WTC11 (cell line): ENCODE results near the gene COL25A1. TPM values are rescaled to one million over a fixed set of nuclear protein-coding genes. Genes with fewer than 3 reads are reported as not detected.

Experiments used
- ATAC-seq: fragments of 200-7000 bp; cut with Tn5 transposase; 2 replicates; pipeline ENCODE4 v1.10.0; 2021; ENCODE audit warnings: mild to moderate bottlenecking, moderate library complexity
- CTCF ChIA-PET: fragments of 300-600 bp; sonication (Branson Sonifier 250); formaldehyde crosslinking; loops from one replicate; lab custom pipeline; 2021; ENCODE audit warnings: antibody characterized with exemption; lab: Charles Lee
- POLR2A ChIA-PET: fragments of 350-600 bp; sonication (Branson Sonifier 250); formaldehyde crosslinking; loops from one replicate; lab custom pipeline; 2021; ENCODE audit warnings: antibody characterized with exemption; lab: Charles Lee
- DNase-seq: peaks from one replicate; pipeline ENCODE4 v3.0.0; 2021; ENCODE audit warnings: low spot score
- H3K27ac Mint-ChIP-seq: 2 replicates; pipeline ENCODE4 v1.8.0; 2021; ENCODE audit warnings: mixed read lengths
- H3K27me3 Mint-ChIP-seq: 2 replicates; pipeline ENCODE4 v1.8.0; 2021; ENCODE audit warnings: low read depth, mild to moderate bottlenecking, moderate library complexity, mixed read lengths
- H3K36me3 Mint-ChIP-seq: 2 replicates; pipeline ENCODE4 v1.8.0; 2021; ENCODE audit warnings: mixed read lengths
- H3K4me1 Mint-ChIP-seq: 2 replicates; pipeline ENCODE4 v1.8.0; 2022; ENCODE audit warnings: mixed read lengths
- H3K4me3 Mint-ChIP-seq: 2 replicates; pipeline ENCODE4 v1.8.0; 2021; ENCODE audit warnings: mild to moderate bottlenecking, moderate library complexity, mixed read lengths
- H3K9me3 Mint-ChIP-seq: 2 replicates; pipeline ENCODE4 v1.8.0; 2021; ENCODE audit warnings: mixed read lengths
- ARID4B ChIP-seq: sonication (generic); formaldehyde crosslinking; IDR thresholded peaks from 2 replicates; pipeline ENCODE4 v1.8.0; 2023; ENCODE audit warnings: missing genetic modification reagents, mild to moderate bottlenecking, borderline replicate concordance
- ATF2 ChIP-seq: sonication (generic); formaldehyde crosslinking; IDR thresholded peaks from 2 replicates; pipeline ENCODE4 v1.8.1; 2022; ENCODE audit warnings: low read depth, missing genetic modification reagents, borderline replicate concordance
- ATF3 ChIP-seq: sonication (generic); formaldehyde crosslinking; conservative IDR thresholded peaks from 2 replicates; pipeline ENCODE4 v1.8.1; 2022; ENCODE audit warnings: mild to moderate bottlenecking, missing genetic modification reagents
- ATF6 ChIP-seq: sonication (generic); formaldehyde crosslinking; IDR thresholded peaks from 2 replicates; pipeline ENCODE4 v1.8.1; 2023; ENCODE audit warnings: mild to moderate bottlenecking, missing genetic modification reagents
- ERG ChIP-seq: fragments of 250-450 bp; sonication (Bioruptor Pico); IDR thresholded peaks from 2 replicates; pipeline ENCODE4 v1.8.0; 2021; ENCODE audit warnings: mild to moderate bottlenecking
- ESRRA ChIP-seq: sonication (generic); formaldehyde crosslinking; IDR thresholded peaks from 2 replicates; pipeline ENCODE4 v1.8.1; 2022; ENCODE audit warnings: mild to moderate bottlenecking, missing genetic modification reagents, borderline replicate concordance
- FOXK1 ChIP-seq: sonication (generic); formaldehyde crosslinking; IDR thresholded peaks from 2 replicates; pipeline ENCODE4 v1.8.0; 2022; ENCODE audit warnings: mild to moderate bottlenecking, moderate library complexity, missing genetic modification reagents
- FOXP4 ChIP-seq: sonication (generic); formaldehyde crosslinking; IDR thresholded peaks from 2 replicates; pipeline ENCODE4 v1.8.0; 2022; ENCODE audit warnings: mild to moderate bottlenecking, missing genetic modification reagents
- GABPB1 ChIP-seq: sonication (generic); formaldehyde crosslinking; IDR thresholded peaks from 2 replicates; pipeline ENCODE4 v1.8.1; 2023; ENCODE audit warnings: mild to moderate bottlenecking, missing genetic modification reagents
- HMGA2 ChIP-seq: fragments of 250-450 bp; sonication (Bioruptor Pico); IDR thresholded peaks from 2 replicates; pipeline ENCODE4 v1.4.0; 2021; ENCODE audit warnings: mild to moderate bottlenecking, moderate library complexity
- IRF1 ChIP-seq: sonication (generic); formaldehyde crosslinking; IDR thresholded peaks from 2 replicates; pipeline ENCODE4 v1.8.0; 2023; ENCODE audit warnings: missing genetic modification reagents
- NFATC4 ChIP-seq: fragments of 250-450 bp; sonication (Bioruptor Pico); IDR thresholded peaks from 2 replicates; pipeline ENCODE4 v1.9.0; 2021; ENCODE audit warnings: mild to moderate bottlenecking
- NR1H2 ChIP-seq: sonication (generic); formaldehyde crosslinking; IDR thresholded peaks from 2 replicates; pipeline ENCODE4 v1.9.0; 2021; ENCODE audit warnings: mild to moderate bottlenecking, moderate library complexity, missing genetic modification reagents
- PREB ChIP-seq: sonication (generic); formaldehyde crosslinking; IDR thresholded peaks from 2 replicates; pipeline ENCODE4 v1.8.1; 2022; ENCODE audit warnings: mild to moderate bottlenecking, missing genetic modification reagents, moderate library complexity, borderline replicate concordance
- SMAD3 ChIP-seq: sonication (generic); formaldehyde crosslinking; IDR thresholded peaks from 2 replicates; pipeline ENCODE4 v1.8.0; 2022; ENCODE audit warnings: missing genetic modification reagents, mild to moderate bottlenecking, borderline replicate concordance
- TCF7 ChIP-seq: sonication (generic); formaldehyde crosslinking; IDR thresholded peaks from 2 replicates; pipeline ENCODE4 v1.8.0; 2022; ENCODE audit warnings: mild to moderate bottlenecking, low read depth, missing genetic modification reagents, moderate library complexity
- TEAD1 ChIP-seq: sonication (generic); formaldehyde crosslinking; IDR thresholded peaks from 2 replicates; pipeline ENCODE4 v1.8.0; 2022; ENCODE audit warnings: mild to moderate bottlenecking, missing genetic modification reagents
- TEAD4 ChIP-seq: sonication (generic); formaldehyde crosslinking; IDR thresholded peaks from 2 replicates; pipeline ENCODE4 v1.8.0; 2022; ENCODE audit warnings: mild to moderate bottlenecking, missing genetic modification reagents
- TP53 ChIP-seq: sonication (generic); formaldehyde crosslinking; IDR thresholded peaks from 2 replicates; pipeline ENCODE4 v1.8.1; 2023; ENCODE audit warnings: mild to moderate bottlenecking, missing genetic modification reagents
- ZMAT4 ChIP-seq: fragments of 250-450 bp; sonication (Bioruptor Pico); IDR thresholded peaks from 2 replicates; pipeline ENCODE4 v1.9.0; 2021; ENCODE audit warnings: mild to moderate bottlenecking
- total RNA-seq: library from RNA; stranded (reverse); gene quantifications from 3 replicates; pipeline ENCODE4 v1.2.3, GENCODE V29; 2021

Gene COL25A1
- total RNA-seq, 1 experiment from 2014 or later: 6.6 TPM

GRCh38 chr4:108779958-108780357 is 522.5 kb downstream of the COL25A1 start:
- Mint-ChIP-seq H3K36me3 (no peaks in the 10 kb centered on the region), H3K9me3 (no peaks in the 10 kb centered on the region), H3K27me3 (no peaks in the 10 kb centered on the region), H3K4me1 (no peaks in the 10 kb centered on the region), H3K27ac (no peak overlapping the region), H3K4me3 (no peak overlapping the region)
- no peak for DNase-seq
- no peak for TF ChIP-seq NR1H2 (CRISPR knock-in tag)
- TF ChIP-seq ESRRA (CRISPR knock-in tag): no peak
- TF ChIP-seq SMAD3 (CRISPR knock-in tag): no peak
- no peak for TF ChIP-seq TP53 (CRISPR knock-in tag)
- TF ChIP-seq TEAD4: no peak
- no peak for TF ChIP-seq ARID4B (CRISPR knock-in tag)
- TF ChIP-seq PREB (CRISPR knock-in tag): no peak
- TF ChIP-seq ERG (CRISPR knock-in tag): no peak
- TF ChIP-seq FOXP4 (CRISPR knock-in tag): no peak
- TF ChIP-seq HMGA2 (CRISPR knock-in tag): no peak
- no peak for TF ChIP-seq ATF2 (CRISPR knock-in tag)
- no peak for TF ChIP-seq ATF6
- TF ChIP-seq TEAD1 (CRISPR knock-in tag): no peak
- TF ChIP-seq ATF3 (CRISPR knock-in tag): no peak
- no peak for TF ChIP-seq GABPB1
- no peak for TF ChIP-seq TCF7 (CRISPR knock-in tag)
- no peak for TF ChIP-seq ZMAT4
- no peak for TF ChIP-seq NFATC4
- no peak for TF ChIP-seq FOXK1 (CRISPR knock-in tag)
- TF ChIP-seq IRF1: no peak
- ChIA-PET POLR2A (no interaction called here), CTCF (interaction anchor here (0.5 kb wide), 1 partner anchor 12 kb away, joined by 3 read pairs; no protein-coding TSS in a partner anchor)
- ATAC-seq: no peak
